ENCODE results near the gene ZNF865. TPM values are rescaled to one million over a fixed set of nuclear protein-coding genes. Genes with fewer than 3 reads are reported as not detected.

The ZNF865 gene
- total RNA-seq, 2 donors from 2014 or later: 16.2 to 20.2 TPM

Other genes with a start within 250 kb of the ZNF865 start
- gene GARIN5B, start 242.4 kb upstream of the ZNF865 start, total RNA-seq: not detected
- gene IL11, start 235.2 kb upstream of the ZNF865 start, total RNA-seq: not detected
- gene TMEM190, start 228.8 kb upstream of the ZNF865 start, total RNA-seq: not detected
- gene TMEM238, start 221.4 kb upstream of the ZNF865 start, total RNA-seq: under 1 TPM; 0.84 to 0.97 TPM
- gene RPL28, start 219.7 kb upstream of the ZNF865 start, total RNA-seq: 100 to 1,000 TPM; 789 to 866 TPM
- 10 to 100 TPM; 18.1 to 29.9 TPM for gene UBE2S, start 197.9 kb upstream of the ZNF865 start, total RNA-seq
- gene SHISA7, start 162.3 kb upstream of the ZNF865 start, total RNA-seq: not detected
- 10 to 100 TPM; 58.4 to 60.5 TPM for gene ISOC2, start 144.0 kb upstream of the ZNF865 start, total RNA-seq
- gene C19orf85, start 140.9 kb upstream of the ZNF865 start, total RNA-seq: not detected
- gene ZNF628, start 129.0 kb upstream of the ZNF865 start, total RNA-seq: 1 to 10 TPM; 5.3 to 9.0 TPM
- gene NAT14, start 120.5 kb upstream of the ZNF865 start, total RNA-seq: 10 to 100 TPM in 1 of 2 donors, 1 to 10 TPM in 1; 9.2 to 13.7 TPM
- gene SSC5D, start 117.2 kb upstream of the ZNF865 start, total RNA-seq: 1 to 10 TPM; 5.7 to 6.7 TPM
- gene SBK2, start 68.5 kb upstream of the ZNF865 start, total RNA-seq: 100 to 1,000 TPM; 151 to 181 TPM
- gene SBK3, start 60.1 kb upstream of the ZNF865 start, total RNA-seq: 10 to 100 TPM; 55.3 to 62.7 TPM
- gene ZNF579, start 24.8 kb upstream of the ZNF865 start, total RNA-seq: 10 to 100 TPM; 10.8 to 12.7 TPM
- gene FIZ1, start 6.1 kb upstream of the ZNF865 start, total RNA-seq: 10 to 100 TPM; 14.5 to 17.0 TPM
- 10 to 100 TPM; 14.1 to 18.7 TPM for gene ZNF524, start 5.4 kb upstream of the ZNF865 start, total RNA-seq
- 10 to 100 TPM; 11.1 to 11.7 TPM for gene ZNF784, start 18.9 kb downstream of the ZNF865 start, total RNA-seq
- gene ZNF580, start 35.4 kb downstream of the ZNF865 start, total RNA-seq: 10 to 100 TPM; 17.7 to 27.7 TPM
- 1 to 10 TPM; 8.4 to 8.6 TPM for gene ZNF581, start 38.0 kb downstream of the ZNF865 start, total RNA-seq
- 10 to 100 TPM; 17.4 to 19.4 TPM for gene CCDC106, start 42.6 kb downstream of the ZNF865 start, total RNA-seq
- 10 to 100 TPM; 82.4 to 87.5 TPM for gene U2AF2, start 49.4 kb downstream of the ZNF865 start, total RNA-seq
- gene EPN1, start 69.6 kb downstream of the ZNF865 start, total RNA-seq: 100 to 1,000 TPM; 148 to 165 TPM
- not detected for gene NLRP9, start 132.8 kb downstream of the ZNF865 start, total RNA-seq
- not detected for gene RFPL4A, start 153.4 kb downstream of the ZNF865 start, total RNA-seq
- not detected for gene RFPL4AL1, start 163.5 kb downstream of the ZNF865 start, total RNA-seq
- not detected for gene NLRP11, start 226.4 kb downstream of the ZNF865 start, total RNA-seq
- not detected for gene NLRP4, start 230.9 kb downstream of the ZNF865 start, total RNA-seq